BLaER1 treated with 17β-estradiol and CSF1 and Interleukin-3, amounts not matched to agents 10 nM and 100 nM (cell line): ENCODE data around the gene GLP2R.
A peak's percentile ranks its signal among the peaks of the same experiment; 100 is the strongest.

Source experiments
- H3K27ac ChIP-seq, 11 experiments: shearing (Covaris generic); formaldehyde crosslinking; 2 replicates each; pipeline ENCODE4 v1.8.1; 2022
- H3K27me3 ChIP-seq, 11 experiments: shearing (Covaris generic); formaldehyde crosslinking; 2 replicates each; pipeline ENCODE4 v1.8.1; 2022
- H3K36me3 ChIP-seq, 11 experiments: shearing (Covaris generic); formaldehyde crosslinking; 2 replicates each; pipeline ENCODE4 v1.8.1; 2022
- H3K4me1 ChIP-seq, 10 experiments: shearing (Covaris generic); formaldehyde crosslinking; 2 replicates each; pipeline ENCODE4 v1.8.1; 2022
- H3K4me2 ChIP-seq, 11 experiments: shearing (Covaris generic); formaldehyde crosslinking; 2 replicates each; pipeline ENCODE4 v1.8.1; 2022
- H3K4me3 ChIP-seq, 10 experiments: shearing (Covaris generic); formaldehyde crosslinking; 2 replicates each; pipeline ENCODE4 v1.8.1; 2022
- H3K9ac ChIP-seq, 11 experiments: shearing (Covaris generic); formaldehyde crosslinking; 2 replicates each; pipeline ENCODE4 v1.8.1; 2022
- H3K9me3 ChIP-seq, 11 experiments: shearing (Covaris generic); formaldehyde crosslinking; replicated peaks in 1 of 11; 2 replicates each; pipeline ENCODE4 v1.8.1; 2022
- H4K20me1 ChIP-seq, 11 experiments: shearing (Covaris generic); formaldehyde crosslinking; 2 replicates each; pipeline ENCODE4 v1.8.1; 2022
- Cebpa-rat ChIP-seq, 11 experiments: shearing (Covaris generic); IDR thresholded peaks; 2 replicates each; pipeline ENCODE4 v1.8.1; 2022

Gene GLP2R

GRCh38 chr17:9880582-9880999, 54.9 kb downstream of the GLP2R start:
- Histone ChIP-seq H3K4me1 (peaks cover 1 to 53% (median 21%) of the 10 kb centered on the region in 10 experiments; a peak in 17 of 20 replicates), H3K36me3 (peaks cover 0 to 6% (median 0%) of the 10 kb centered on the region in 11 experiments; a peak in 2 of 22 replicates), H3K9me3 (peaks cover 19 to 36% (median 24%) of the 10 kb centered on the region in 11 experiments), H3K4me3 (no peak overlapping the region), H3K9ac (peak overlapping the region in 1 of 11 experiments; percentile 46; a peak in 1 of 22 replicates), H3K27ac (peak overlapping the region in 3 of 11 experiments; percentile 4 to 73 (median 60); a peak in 4 of 22 replicates), H3K4me2 (peak overlapping the region in 8 of 11 experiments; percentile 14 to 88 (median 71); a peak in 17 of 22 replicates), H3K27me3 (peaks cover 0 to 8% (median 0%) of the 10 kb centered on the region in 11 experiments; a peak in 3 of 22 replicates), H4K20me1 (no peaks in the 10 kb centered on the region)
- no peak for TF ChIP-seq Cebpa-rat (IDR thresholded peaks at IDR 0.05)

GRCh38 chr17:9883451-9883850, 57.7 kb downstream of the GLP2R start:
- peaks cover 0 to 6% (median 0%) of the 10 kb centered on the region in 11 experiments; a peak in 2 of 22 replicates for H3K36me3 ChIP-seq

GRCh38 chr17:9886141-9886930, 60.6 kb downstream of the GLP2R start:
- H3K27me3 ChIP-seq, result peaks cover 0 to 10% (median 0%) of the 10 kb centered on the region in 11 experiments; a peak in 1 of 22 replicates
- peaks cover 0 to 6% (median 0%) of the 10 kb centered on the region in 11 experiments; a peak in 2 of 22 replicates for H3K36me3 ChIP-seq
- H3K4me1 ChIP-seq, result peaks cover 0 to 25% (median 0%) of the 10 kb centered on the region in 10 experiments; a peak in 6 of 20 replicates
- no peak overlapping the region for H3K27ac ChIP-seq
- H3K4me3 ChIP-seq, result no peak overlapping the region
- H4K20me1 ChIP-seq, result no peaks in the 10 kb centered on the region
- no peak for TF ChIP-seq Cebpa-rat (IDR thresholded peaks at IDR 0.05)
- peak overlapping the region in 3 of 11 experiments; percentile 3 to 71 (median 26); a peak in 5 of 22 replicates for H3K4me2 ChIP-seq
- H3K9ac ChIP-seq, result no peak overlapping the region
- peaks cover 19 to 36% (median 24%) of the 10 kb centered on the region in 11 experiments for H3K9me3 ChIP-seq

More at GRCh38 chr17:9883451-9883850, 57.7 kb downstream of the GLP2R start:
- Histone ChIP-seq H3K27me3 (peaks cover 0 to 7% (median 0%) of the 10 kb centered on the region in 11 experiments; a peak in 2 of 22 replicates), H3K9me3 (peaks cover 19 to 36% (median 24%) of the 10 kb centered on the region in 11 experiments), H3K27ac (no peak overlapping the region), H4K20me1 (no peaks in the 10 kb centered on the region), H3K4me1 (peaks cover 0 to 53% (median 18%) of the 10 kb centered on the region in 10 experiments; a peak in 15 of 20 replicates), H3K9ac (no peak overlapping the region), H3K4me3 (no peak overlapping the region), H3K4me2 (no peak overlapping the region)
- TF ChIP-seq Cebpa-rat (IDR thresholded peaks at IDR 0.05), result no peak

GRCh38 chr17:9887508-9887907, 61.8 kb downstream of the GLP2R start:
- Histone ChIP-seq H3K4me2 (no peak overlapping the region), H3K4me3 (no peak overlapping the region), H3K27ac (no peak overlapping the region), H3K4me1 (peaks cover 0 to 18% (median 0%) of the 10 kb centered on the region in 10 experiments; a peak in 4 of 20 replicates), H3K36me3 (peaks cover 0 to 2% (median 0%) of the 10 kb centered on the region in 11 experiments; a peak in 2 of 22 replicates), H3K9ac (no peak overlapping the region), H4K20me1 (no peaks in the 10 kb centered on the region), H3K9me3 (peaks cover 11 to 31% (median 14%) of the 10 kb centered on the region in 11 experiments; a peak in 21 of 22 replicates), H3K27me3 (peaks cover 0 to 6% (median 0%) of the 10 kb centered on the region in 11 experiments; a peak in 1 of 22 replicates)
- no peak for TF ChIP-seq Cebpa-rat (IDR thresholded peaks at IDR 0.05)

GRCh38 chr17:9890124-9890523, 64.4 kb downstream of the GLP2R start:
- H3K36me3 ChIP-seq, result no peaks in the 10 kb centered on the region
- no peak overlapping the region for H3K9ac ChIP-seq
- no peak overlapping the region for H3K27ac ChIP-seq
- no peak overlapping the region for H3K4me2 ChIP-seq
- H3K4me3 ChIP-seq, result no peak overlapping the region
- H3K4me1 ChIP-seq, result peaks cover 0 to 18% (median 0%) of the 10 kb centered on the region in 10 experiments; a peak in 4 of 20 replicates
- peaks cover 0 to 5% (median 0%) of the 10 kb centered on the region in 11 experiments; a peak in 1 of 22 replicates for H3K9me3 ChIP-seq
- no peaks in the 10 kb centered on the region for H4K20me1 ChIP-seq
- no peak for TF ChIP-seq Cebpa-rat (IDR thresholded peaks at IDR 0.05)
- H3K27me3 ChIP-seq, result peaks cover 0 to 6% (median 0%) of the 10 kb centered on the region in 11 experiments; a peak in 1 of 22 replicates

GRCh38 chr17:9893411-9894012, 67.8 kb downstream of the GLP2R start:
- Histone ChIP-seq H4K20me1 (no peaks in the 10 kb centered on the region), H3K27me3 (peaks cover 0 to 3% (median 0%) of the 10 kb centered on the region in 11 experiments; a peak in 1 of 22 replicates), H3K36me3 (peaks cover 0 to 10% (median 0%) of the 10 kb centered on the region in 11 experiments; a peak in 3 of 22 replicates), H3K4me3 (no peak overlapping the region), H3K9me3 (no peaks in the 10 kb centered on the region), H3K9ac (no peak overlapping the region), H3K4me2 (no peak overlapping the region), H3K4me1 (peaks cover 0 to 16% (median 0%) of the 10 kb centered on the region in 10 experiments; a peak in 7 of 20 replicates), H3K27ac (no peak overlapping the region)
- TF ChIP-seq Cebpa-rat (IDR thresholded peaks at IDR 0.05), result no peak

- TF ChIP-seq Cebpa-rat (IDR thresholded peaks at IDR 0.05), result no peak
- Histone ChIP-seq H3K9me3 (no peaks in the 10 kb centered on the region), H3K4me1 (peaks cover 0 to 16% (median 0%) of the 10 kb centered on the region in 10 experiments; a peak in 7 of 20 replicates), H3K36me3 (peaks cover 0 to 18% (median 0%) of the 10 kb centered on the region in 11 experiments; a peak in 8 of 22 replicates), H3K4me3 (no peak overlapping the region), H4K20me1 (no peaks in the 10 kb centered on the region), H3K27me3 (peaks cover 0 to 1% (median 0%) of the 10 kb centered on the region in 11 experiments; a peak in 1 of 22 replicates), H3K27ac (no peak overlapping the region), H3K4me2 (no peak overlapping the region), H3K9ac (no peak overlapping the region)
Observed at GRCh38 chr17:9894231-9894630, 68.5 kb downstream of the GLP2R start.

- Histone ChIP-seq H3K4me3 (no peak overlapping the region), H3K4me1 (peaks cover 0 to 16% (median 0%) of the 10 kb centered on the region in 10 experiments; a peak in 7 of 20 replicates), H3K9ac (no peak overlapping the region), H3K4me2 (peak overlapping the region in 3 of 11 experiments; percentile 15 to 47 (median 28); a peak in 5 of 22 replicates), H4K20me1 (no peaks in the 10 kb centered on the region; a peak in 1 of 22 replicates), H3K36me3 (peaks cover 0 to 35% (median 0%) of the 10 kb centered on the region in 11 experiments; a peak in 9 of 22 replicates), H3K9me3 (no peaks in the 10 kb centered on the region), H3K27me3 (no peaks in the 10 kb centered on the region), H3K27ac (no peak overlapping the region)
- TF ChIP-seq Cebpa-rat (IDR thresholded peaks at IDR 0.05), result peak in 4 of 11 experiments; percentile 23 to 66 (median 40); a peak in 4 of 22 replicates
Observed at GRCh38 chr17:9895923-9896322, 70.2 kb downstream of the GLP2R start.
